ENCODE data around the gene NTN1.

GRCh38 chr17:9181640-9182039, 160.3 kb downstream of the NTN1 start:
- TF ChIP-seq CTCF (conservative IDR thresholded peaks at IDR 0.05) (no peak), ZFX (IDR thresholded peaks at IDR 0.05) (no peak)

All from C4-2B (cell line).